IPS-15b (cell line): ENCODE results near the gene ATG4C.

Experiments used
- H3K27me3 ChIP-seq: one replicate; pipeline ENCODE4 v1.6.1; 2013; ENCODE audit warnings: low read length; ENCODE audit not compliant: control insufficient read depth, insufficient read depth
- H3K36me3 ChIP-seq: one replicate; pipeline ENCODE4 v1.6.1; 2013; ENCODE audit warnings: low read length; ENCODE audit not compliant: control insufficient read depth, insufficient read depth
- H3K4me1 ChIP-seq: one replicate; pipeline ENCODE4 v1.6.1; 2013; ENCODE audit warnings: mild to moderate bottlenecking, low read length; ENCODE audit not compliant: control insufficient read depth, insufficient read depth
- H3K4me3 ChIP-seq: one replicate; pipeline ENCODE4 v1.5.1; 2013; ENCODE audit warnings: low read depth, low read length
- H3K9ac ChIP-seq: one replicate; pipeline ENCODE4 v1.6.1; 2013; ENCODE audit warnings: low read depth, mild to moderate bottlenecking, low read length
- H3K9me3 ChIP-seq: one replicate; pipeline ENCODE4 v1.6.1; 2013; ENCODE audit warnings: mild to moderate bottlenecking, low read length; ENCODE audit not compliant: control insufficient read depth, insufficient read depth

ATG4C gene

GRCh38 chr1:62901650-62902049, 117.7 kb downstream of the ATG4C start:
- H3K4me3 ChIP-seq, result no peak overlapping the region
- no peaks in the 10 kb centered on the region for H3K4me1 ChIP-seq
- H3K36me3 ChIP-seq, result no peaks in the 10 kb centered on the region
- no peaks in the 10 kb centered on the region for H3K27me3 ChIP-seq
- no peaks in the 10 kb centered on the region for H3K9me3 ChIP-seq
- no peak overlapping the region for H3K9ac ChIP-seq

DNA sequence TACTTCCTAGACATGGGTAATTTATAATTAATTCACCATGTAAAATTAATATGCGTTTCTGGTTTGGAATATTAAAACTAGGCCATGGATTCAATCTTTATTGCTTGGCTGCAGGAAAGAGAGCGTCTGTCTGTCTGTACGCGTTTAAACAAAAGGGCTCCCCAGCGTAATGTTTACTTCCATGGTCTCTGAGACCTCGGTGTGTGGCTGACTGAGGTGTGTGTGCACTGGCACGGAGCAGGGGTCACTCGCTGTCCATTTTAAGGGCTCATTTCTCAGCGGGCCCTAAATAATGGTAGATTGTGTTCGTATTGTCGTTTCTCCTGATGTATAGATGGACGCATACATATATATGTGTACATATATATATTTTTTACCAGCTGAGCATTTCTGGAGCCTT, 119.6 kb downstream of the ATG4C start:
- Histone ChIP-seq H3K9me3 (no peaks in the 10 kb centered on the region), H3K27me3 (no peaks in the 10 kb centered on the region), H3K9ac (no peak overlapping the region), H3K36me3 (no peaks in the 10 kb centered on the region), H3K4me1 (no peaks in the 10 kb centered on the region), H3K4me3 (no peak overlapping the region)

GRCh38 chr1:62903982-62904855, 120.3 kb downstream of the ATG4C start:
- Histone ChIP-seq H3K9ac (no peak overlapping the region), H3K9me3 (no peaks in the 10 kb centered on the region), H3K36me3 (no peaks in the 10 kb centered on the region), H3K4me3 (no peak overlapping the region), H3K4me1 (no peaks in the 10 kb centered on the region), H3K27me3 (no peaks in the 10 kb centered on the region)

GRCh38 chr1:62904856-62905225, 120.9 kb downstream of the ATG4C start:
- Histone ChIP-seq H3K4me3 (no peak overlapping the region), H3K36me3 (no peaks in the 10 kb centered on the region), H3K9ac (no peak overlapping the region), H3K9me3 (no peaks in the 10 kb centered on the region), H3K27me3 (no peaks in the 10 kb centered on the region), H3K4me1 (no peaks in the 10 kb centered on the region)

GRCh38 chr1:62905309-62905708, 121.4 kb downstream of the ATG4C start:
- Histone ChIP-seq H3K4me1 (no peaks in the 10 kb centered on the region), H3K9ac (no peak overlapping the region), H3K27me3 (no peaks in the 10 kb centered on the region), H3K4me3 (no peak overlapping the region), H3K36me3 (no peaks in the 10 kb centered on the region), H3K9me3 (no peaks in the 10 kb centered on the region)

DNA sequence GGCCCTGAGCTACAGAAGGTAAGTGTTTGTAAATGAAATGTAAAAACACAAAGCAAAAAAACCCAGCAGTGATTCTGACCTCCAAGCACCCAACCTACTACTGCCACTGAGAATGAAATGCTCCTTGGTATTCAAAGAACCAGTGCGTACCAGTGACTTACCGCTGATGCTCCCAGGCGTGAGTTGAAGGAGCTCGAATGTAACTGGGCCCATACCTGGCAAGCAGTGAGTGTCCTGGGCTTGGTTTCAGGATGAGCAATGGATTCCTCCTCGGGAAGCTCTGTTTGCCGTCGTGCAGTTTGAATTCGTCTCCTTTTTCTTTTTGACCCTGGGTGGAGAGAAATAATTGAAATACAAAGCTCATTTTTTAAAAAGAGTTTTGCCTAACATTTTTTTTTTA, 121.9 kb downstream of the ATG4C start:
- H3K9me3 ChIP-seq, result no peaks in the 10 kb centered on the region
- no peaks in the 10 kb centered on the region for H3K27me3 ChIP-seq
- H3K36me3 ChIP-seq, result no peaks in the 10 kb centered on the region
- no peaks in the 10 kb centered on the region for H3K4me1 ChIP-seq
- no peak overlapping the region for H3K4me3 ChIP-seq
- H3K9ac ChIP-seq, result no peak overlapping the region

GRCh38 chr1:62906428-62906886, 122.5 kb downstream of the ATG4C start:
- Histone ChIP-seq H3K27me3 (no peaks in the 10 kb centered on the region), H3K9me3 (no peaks in the 10 kb centered on the region), H3K36me3 (no peaks in the 10 kb centered on the region), H3K9ac (no peak overlapping the region), H3K4me1 (no peaks in the 10 kb centered on the region), H3K4me3 (peak overlapping the region; percentile 24)

DNA sequence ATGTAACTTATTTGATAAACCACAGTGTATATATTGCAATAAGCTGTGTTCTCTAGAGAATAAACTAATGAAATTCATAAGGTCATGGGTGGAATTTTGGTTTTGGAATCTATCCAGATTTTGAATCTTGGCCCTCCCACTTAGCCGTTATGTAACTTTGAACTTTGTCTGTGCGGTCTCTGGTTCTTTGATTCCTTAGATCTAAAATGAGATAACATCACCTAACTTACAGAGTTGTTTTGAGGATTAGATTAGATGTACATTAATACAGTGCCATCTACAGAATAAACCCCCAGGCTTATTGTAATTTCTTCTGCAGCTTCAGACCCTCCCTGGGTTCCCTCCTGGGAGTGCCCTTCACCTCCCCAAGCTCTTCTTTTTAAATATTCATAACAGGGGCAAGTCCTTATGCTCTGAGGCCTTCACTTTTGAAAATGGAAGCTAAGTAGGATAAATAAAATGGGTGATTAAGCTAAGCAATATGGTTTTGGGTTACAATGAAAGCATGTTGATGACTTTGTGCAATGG, 124.3 kb downstream of the ATG4C start:
- H3K27me3 ChIP-seq, result no peaks in the 10 kb centered on the region
- no peaks in the 10 kb centered on the region for H3K9me3 ChIP-seq
- H3K9ac ChIP-seq, result no peak overlapping the region

DNA sequence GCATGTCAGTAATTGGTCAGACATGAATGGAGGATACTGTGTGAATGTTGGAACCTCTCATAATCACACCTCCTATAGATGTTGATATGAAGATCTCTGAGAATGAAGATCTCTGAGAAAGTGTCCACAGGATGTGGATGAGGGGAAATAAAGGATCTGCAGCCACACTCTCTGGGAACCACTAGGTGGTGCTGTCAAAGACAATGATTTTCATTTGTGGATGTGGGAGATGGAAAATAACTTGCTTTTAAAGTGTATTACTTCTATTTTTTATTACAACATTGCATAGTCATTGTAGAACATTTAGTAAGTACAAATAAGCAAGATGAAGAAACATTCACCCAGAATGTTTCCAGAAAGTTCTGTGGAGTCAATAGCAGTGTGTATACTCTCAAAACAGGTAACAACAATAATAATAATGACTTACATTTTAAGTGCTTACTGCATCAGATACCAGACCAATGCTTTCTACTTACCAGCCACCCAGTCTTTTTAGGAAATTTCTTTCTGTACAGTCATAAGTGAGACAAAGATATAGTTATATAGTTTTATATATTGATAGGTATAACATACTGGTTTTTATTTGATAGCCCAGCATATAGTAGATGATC, 128.2 kb downstream of the ATG4C start:
- H3K4me3 ChIP-seq, result no peak overlapping the region
- no peaks in the 10 kb centered on the region for H3K9me3 ChIP-seq
- H3K4me1 ChIP-seq, result no peaks in the 10 kb centered on the region
- no peak overlapping the region for H3K9ac ChIP-seq
- H3K36me3 ChIP-seq, result no peaks in the 10 kb centered on the region
- no peaks in the 10 kb centered on the region for H3K27me3 ChIP-seq

More for the DNA sequence above, 124.3 kb downstream of the ATG4C start:
- Histone ChIP-seq H3K4me1 (no peaks in the 10 kb centered on the region), H3K36me3 (no peaks in the 10 kb centered on the region), H3K4me3 (no peak overlapping the region)
